Retina (tissue), 1 donor: Measurements from ENCODE around the gene NOX5.
"Not testable (repeated sequence)": the region's sequence is repeated elsewhere in the genome, so short reads cannot be mapped to it uniquely, and the experiment has no call there.

Experiments used
- DNase-seq: peaks from one replicate; pipeline ENCODE4 v3.0.0-alpha.2; 2016

The NOX5 gene

GRCh38 chr15:69014454-69014853 is at the start of gene NOX5:
NOX5 (plus strand) TSS chr15:69014695; CDS start chr15:69014736, 41 bp downstream.
- DNase-seq: no peak

- no peak for DNase-seq
Observed at GRCh38 chr15:68966996-68967395, 47.5 kb upstream of the NOX5 start.

- DNase-seq: no peak
Observed at GRCh38 chr15:68967948-68968347, 46.5 kb upstream of the NOX5 start.

GRCh38 chr15:68969298-68969697 is 45.2 kb upstream of the NOX5 start:
- no peak for DNase-seq

GRCh38 chr15:68972201-68973065 is 42.1 kb upstream of the NOX5 start:
- no peak for DNase-seq

- DNase-seq: not testable (repeated sequence)
Observed at GRCh38 chr15:68975651-68976160, 38.8 kb upstream of the NOX5 start.

- not testable (repeated sequence) for DNase-seq
Observed at GRCh38 chr15:68977426-68977825, 37.1 kb upstream of the NOX5 start.

- no peak for DNase-seq
Observed at GRCh38 chr15:68979006-68979405, 35.5 kb upstream of the NOX5 start.

- DNase-seq: no peak
Observed at GRCh38 chr15:68979816-68980215, 34.7 kb upstream of the NOX5 start.

- no peak for DNase-seq
Observed at GRCh38 chr15:68980786-68981185, 33.7 kb upstream of the NOX5 start.

GRCh38 chr15:68981941-68982340 is 32.6 kb upstream of the NOX5 start:
- no peak for DNase-seq

GRCh38 chr15:68982976-68983563 is 31.4 kb upstream of the NOX5 start:
- no peak for DNase-seq

- no peak for DNase-seq
Observed at GRCh38 chr15:68983961-68984481, 30.5 kb upstream of the NOX5 start.

- DNase-seq: no peak
Observed at GRCh38 chr15:68984586-68984985, 29.9 kb upstream of the NOX5 start.

GRCh38 chr15:68985361-68985891 is 29.1 kb upstream of the NOX5 start:
- no peak for DNase-seq

GRCh38 chr15:68986322-68986721 is 28.2 kb upstream of the NOX5 start:
- no peak for DNase-seq

- no peak for DNase-seq
Observed at GRCh38 chr15:68987120-68987519, 27.4 kb upstream of the NOX5 start.

GRCh38 chr15:68987676-68988075 is 26.8 kb upstream of the NOX5 start:
- DNase-seq: no peak

GRCh38 chr15:68989541-68990230 is 24.8 kb upstream of the NOX5 start:
- no peak for DNase-seq

GRCh38 chr15:68990231-68990991 is 24.1 kb upstream of the NOX5 start:
- no peak for DNase-seq

GRCh38 chr15:68990992-68991500 is 23.4 kb upstream of the NOX5 start:
- DNase-seq: no peak

GRCh38 chr15:68991723-68992122 is 22.8 kb upstream of the NOX5 start:
- DNase-seq: no peak
